Endothelial cell of umbilical vein (primary cell): ENCODE results near the gene PROCR. TPM values are rescaled to one million over a fixed set of nuclear protein-coding genes. Genes with fewer than 3 reads are reported as not detected.
A peak's percentile ranks its signal among the peaks of the same experiment; 100 is the strongest.

Source experiments
- BruUV-seq: library from RNA; stranded (reverse); fragments of 400-500 nt; replicated peaks from 2 replicates; lab custom pipeline; 2021; lab: Mats Ljungman, UMichigan
- CTCF ChIA-PET: fragments of 300-600, 350-600 bp; sonication (Branson Sonifier 250); formaldehyde crosslinking; loops from one replicate; lab custom pipeline; 2021; ENCODE audit warnings: antibody characterized with exemption, inconsistent platforms; lab: Charles Lee
- POLR2A ChIA-PET: fragments of 300-600, 350-600 bp; sonication (Branson Sonifier 250); formaldehyde crosslinking; loops from one replicate; lab custom pipeline; 2021; ENCODE audit warnings: antibody characterized with exemption, inconsistent platforms; lab: Charles Lee
- DNase-seq: peaks from one replicate; pipeline ENCODE4 v3.0.0-alpha.2; 2011; ENCODE audit warnings: low read depth, low spot score
- FAIRE-seq: peaks from 2 replicates; lab custom pipeline; 2011; peaks lifted over from hg19 to GRCh38; lab: Jason Lieb, UNC
- H2AFZ ChIP-seq: 2 replicates; pipeline ENCODE4 v1.6.0; 2012; ENCODE audit warnings: low read depth, low read length, control low read depth, inconsistent platforms
- H3K27ac ChIP-seq: 2 replicates; pipeline ENCODE4 v1.5.1; 2011; ENCODE audit warnings: low read depth, mild to moderate bottlenecking, control low read depth, low read length, moderate library complexity; ENCODE audit not compliant: insufficient read depth
- H3K27me3 ChIP-seq, 2 experiments: 2 replicates each; pipeline versions ENCODE4 v1.6.0 to v1.6.1; 2011; ENCODE audit warnings: low read length in 2 of 2, mixed read lengths in 1 of 2; ENCODE audit not compliant: control insufficient read depth in 2 of 2, insufficient read depth in 2 of 2
- H3K36me3 ChIP-seq, 2 experiments: 2 replicates in 1 of 2; 3 replicates in 1 of 2; pipeline ENCODE4 v1.5.1; 2011; ENCODE audit warnings: low read length in 2 of 2, mild to moderate bottlenecking in 1 of 2, moderate library complexity in 1 of 2; ENCODE audit not compliant: control insufficient read depth in 2 of 2, insufficient read depth in 2 of 2; ENCODE audit errors: extremely low read depth in 1 of 2
- H3K4me1 ChIP-seq: 3 replicates; pipeline ENCODE4 v1.5.1; 2011; ENCODE audit warnings: mild to moderate bottlenecking, low read length; ENCODE audit not compliant: control insufficient read depth, insufficient read depth; ENCODE audit errors: extremely low read depth
- H3K4me2 ChIP-seq: 2 replicates; pipeline ENCODE4 v1.6.1; 2011; ENCODE audit warnings: low read length, control low read depth, mixed read lengths; ENCODE audit not compliant: insufficient read depth
- H3K4me3 ChIP-seq, 3 experiments: fragments of 200-600 bp in 1 of 3; sonication (generic), shearing (Covaris generic) in 1 of 3; replicated peaks in 1 of 3; 2 replicates each; pipeline ENCODE4 v1.5.1; 2011 to 2016; ENCODE audit warnings: control low read depth in 3 of 3, low read length in 3 of 3, mild to moderate bottlenecking in 2 of 3, inconsistent platforms in 1 of 3, low read depth in 1 of 3, moderate library complexity in 1 of 3; ENCODE audit not compliant: insufficient read depth in 1 of 3
- H3K79me2 ChIP-seq: 2 replicates; pipeline ENCODE4 v1.6.0; 2012; ENCODE audit warnings: low read length, inconsistent platforms; ENCODE audit not compliant: control insufficient read depth, insufficient read depth
- H3K9ac ChIP-seq: replicated peaks from 2 replicates; pipeline ENCODE3; 2011; ENCODE audit warnings: low read length, control low read depth; ENCODE audit not compliant: insufficient read depth; ENCODE audit errors: extremely low read depth
- H3K9me1 ChIP-seq: replicated peaks from 3 replicates; pipeline ENCODE4 v1.6.0; 2011; ENCODE audit warnings: mild to moderate bottlenecking, low read length; ENCODE audit not compliant: control insufficient read depth, insufficient read depth; ENCODE audit errors: extremely low read depth
- H3K9me3 ChIP-seq: replicated peaks from 2 replicates; pipeline ENCODE4 v1.5.1; 2012; ENCODE audit warnings: low read length, inconsistent platforms; ENCODE audit not compliant: control insufficient read depth, insufficient read depth
- H4K20me1 ChIP-seq: replicated peaks from 2 replicates; pipeline ENCODE3; 2011; ENCODE audit warnings: mild to moderate bottlenecking, low read length; ENCODE audit not compliant: control insufficient read depth, insufficient read depth; ENCODE audit errors: extremely low read depth
- EZH2 ChIP-seq: IDR thresholded peaks from 2 replicates; pipeline ENCODE4 v1.6.1; 2012; ENCODE audit warnings: borderline replicate concordance, low read depth, mild to moderate bottlenecking, moderate library complexity, low read length, inconsistent platforms; ENCODE audit not compliant: severe bottlenecking
- FOS ChIP-seq: IDR thresholded peaks from 2 replicates; pipeline ENCODE4 v1.6.1; 2011; ENCODE audit warnings: mild to moderate bottlenecking, low read length, moderate library complexity, borderline replicate concordance; ENCODE audit not compliant: insufficient read depth
- GATA2 ChIP-seq: IDR thresholded peaks from 2 replicates; pipeline ENCODE4 v1.7.0; 2011; ENCODE audit warnings: low read depth, mild to moderate bottlenecking, moderate library complexity, mixed read lengths, low read length; ENCODE audit not compliant: insufficient read length, insufficient read depth
- POLR2A ChIP-seq: IDR thresholded peaks from 2 replicates; pipeline ENCODE4 v1.6.1; 2012; ENCODE audit warnings: low read depth, mild to moderate bottlenecking, control low read depth, low read length
- POLR2AphosphoS5 ChIP-seq: IDR thresholded peaks from 2 replicates; pipeline ENCODE4 v1.6.1; 2012; ENCODE audit warnings: low read depth, mild to moderate bottlenecking, control low read depth, low read length, moderate library complexity; ENCODE audit not compliant: insufficient read depth
- dilution Hi-C: fragments of 300-500 bp; cut with MboI; formaldehyde crosslinking; loops from one replicate; pipeline ENCODE4 v1.15.0; 2019; ENCODE audit warnings: low sequenced_read_pairs; ENCODE audit not compliant: extremely low pct_ligation_motif_present
- intact Hi-C: fragments of 100-400 bp; cut with micrococcal nuclease; formaldehyde crosslinking; loops from one replicate; pipeline ENCODE4 v1.10.0; 2022
- polyA plus RNA-seq, 4 experiments: library from polyadenylated mRNA; depleted of rRNA in 3 of 4; stranded (reverse) in 3 of 4; unstranded in 1 of 4; fragments of >200 nt; gene quantifications; 2 replicates each; pipeline versions ENCODE4 v1.2.1 to v1.2.3, GENCODE V29; 2011 to 2012; ENCODE audit warnings: missing spikeins in 1 of 4
- total RNA-seq: library from RNA; stranded (reverse); gene quantifications from 2 replicates; pipeline ENCODE4 v1.2.3, GENCODE V29; 2021
- TF ChIP-seq, protein P1 (sequence below), 2 donors: IDR thresholded peaks; 1 replicate in 1 of 2; 2 replicates in 1 of 2; pipeline ENCODE4 v1.5.1; 2011; ENCODE audit warnings: low read length in 2 of 2, mild to moderate bottlenecking in 2 of 2, moderate library complexity in 2 of 2, control low read depth in 1 of 2, inconsistent platforms in 1 of 2, low read depth in 1 of 2; ENCODE audit not compliant: insufficient read depth in 1 of 2; ENCODE audit errors: extremely low read depth in 1 of 2
- TF ChIP-seq, protein P2 (sequence below): IDR thresholded peaks from 2 replicates; pipeline ENCODE4 v1.6.1; 2011; ENCODE audit not compliant: insufficient read depth, insufficient read length

PROCR gene
- total and polyA plus RNA-seq, 2 donors (not counting 3 experiments of a cell fraction or from before 2014, with no cell fraction given), result 251 to 376 TPM

DNA sequence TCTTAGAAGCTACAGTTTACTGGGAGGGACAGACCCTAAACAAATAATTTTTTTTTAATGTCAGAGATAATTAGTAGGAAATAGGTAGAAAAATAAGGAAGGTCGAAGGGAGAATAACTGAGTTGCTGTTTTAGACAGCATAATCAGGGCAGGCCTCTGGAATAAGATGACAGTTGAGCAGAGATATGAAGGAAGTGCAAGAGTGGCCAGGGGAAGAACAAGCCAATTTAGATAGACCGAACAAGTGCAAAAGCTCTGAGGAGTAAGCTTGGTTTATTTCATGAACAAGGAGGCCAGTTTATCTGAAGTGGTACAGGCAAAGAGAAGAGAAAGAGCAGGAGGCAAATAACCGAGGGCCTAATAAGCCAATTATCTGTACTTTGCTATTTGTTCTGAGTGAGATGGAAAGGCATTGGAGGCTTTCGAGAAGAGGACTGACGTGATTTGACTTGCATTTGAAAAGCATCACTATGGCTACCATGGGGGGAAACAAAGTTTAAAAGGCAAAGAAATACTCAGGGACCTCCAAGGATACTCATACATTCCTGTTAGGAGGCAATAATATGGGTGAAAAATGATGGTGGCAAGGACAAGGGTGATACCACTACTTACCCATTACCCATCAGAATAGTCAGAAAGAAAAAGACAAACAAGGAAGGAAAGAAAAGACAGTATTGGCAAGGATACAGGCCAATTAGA, 19.7 kb downstream of the PROCR start:
- POLR2A ChIA-PET, result no interaction called here
- Histone ChIP-seq H3K9ac (no peak overlapping the region), H3K36me3 (no peaks in the 10 kb centered on the region), H3K27me3 (no peaks in the 10 kb centered on the region), H3K4me2 (no peak overlapping the region), H3K4me1 (peaks cover 9% of the 10 kb centered on the region), H3K4me3 (no peak overlapping the region), H3K79me2 (no peaks in the 10 kb centered on the region), H3K27ac (no peak overlapping the region), H3K9me3 (no peaks in the 10 kb centered on the region), H2AFZ (no peak overlapping the region), H3K9me1 (no peaks in the 10 kb centered on the region), H4K20me1 (no peaks in the 10 kb centered on the region)
- dilution Hi-C loops, result no loop called here
- DNase-seq (no peak), FAIRE-seq (no peak)
- intact Hi-C loops, result no loop called here
- TF ChIP-seq GATA2, result no peak
- TF ChIP-seq, protein P1, sequence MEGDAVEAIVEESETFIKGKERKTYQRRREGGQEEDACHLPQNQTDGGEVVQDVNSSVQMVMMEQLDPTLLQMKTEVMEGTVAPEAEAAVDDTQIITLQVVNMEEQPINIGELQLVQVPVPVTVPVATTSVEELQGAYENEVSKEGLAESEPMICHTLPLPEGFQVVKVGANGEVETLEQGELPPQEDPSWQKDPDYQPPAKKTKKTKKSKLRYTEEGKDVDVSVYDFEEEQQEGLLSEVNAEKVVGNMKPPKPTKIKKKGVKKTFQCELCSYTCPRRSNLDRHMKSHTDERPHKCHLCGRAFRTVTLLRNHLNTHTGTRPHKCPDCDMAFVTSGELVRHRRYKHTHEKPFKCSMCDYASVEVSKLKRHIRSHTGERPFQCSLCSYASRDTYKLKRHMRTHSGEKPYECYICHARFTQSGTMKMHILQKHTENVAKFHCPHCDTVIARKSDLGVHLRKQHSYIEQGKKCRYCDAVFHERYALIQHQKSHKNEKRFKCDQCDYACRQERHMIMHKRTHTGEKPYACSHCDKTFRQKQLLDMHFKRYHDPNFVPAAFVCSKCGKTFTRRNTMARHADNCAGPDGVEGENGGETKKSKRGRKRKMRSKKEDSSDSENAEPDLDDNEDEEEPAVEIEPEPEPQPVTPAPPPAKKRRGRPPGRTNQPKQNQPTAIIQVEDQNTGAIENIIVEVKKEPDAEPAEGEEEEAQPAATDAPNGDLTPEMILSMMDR (IDR thresholded peaks at IDR 0.05; ENCODE audit: extremely low read depth in 1 of 2, insufficient read depth in 1 of 2, low read depth in 1 of 2, low read length in 2 of 2), result no peak
- CTCF ChIA-PET, result interaction anchor here (4.0 kb wide), 1 partner anchor 46 kb away, joined by 10 read pairs; no protein-coding TSS in a partner anchor
- no TSS peak for BruUV-seq

DNA sequence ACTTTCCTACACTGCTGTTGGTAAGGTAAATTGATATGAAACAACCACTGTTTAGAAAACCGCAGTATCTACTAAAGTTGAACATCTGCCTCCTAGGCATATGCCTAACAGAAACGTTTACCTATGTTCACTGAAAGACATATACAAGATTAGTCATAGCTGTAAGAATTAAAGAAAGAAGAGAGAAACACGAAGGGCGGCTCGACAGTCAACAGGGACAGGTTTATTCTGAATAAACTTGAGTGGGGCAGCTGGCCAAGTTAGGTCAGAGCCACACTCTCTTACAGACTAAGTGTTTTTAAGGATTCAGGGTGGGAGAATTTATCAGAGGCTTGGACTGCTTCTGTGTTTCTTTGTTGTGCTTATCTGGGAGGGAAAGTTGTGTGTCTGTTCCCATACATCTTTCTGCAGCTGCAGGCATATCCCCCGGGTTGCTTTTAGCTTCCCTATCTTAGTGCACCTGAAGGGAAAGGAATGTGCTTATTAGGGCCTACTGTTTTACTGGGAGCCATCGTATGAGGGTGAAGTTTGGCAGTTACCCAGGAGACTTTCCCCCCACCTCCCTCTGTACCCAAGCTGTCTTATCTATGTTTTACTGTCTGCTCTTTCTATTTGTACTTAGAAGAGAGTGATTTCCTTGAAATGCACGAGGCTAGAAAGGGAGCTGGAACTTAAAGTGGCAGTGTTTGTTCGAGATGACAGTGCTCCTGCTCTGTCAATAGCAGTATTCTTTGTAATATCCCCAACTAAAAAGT, 20.4 kb downstream of the PROCR start:
- Histone ChIP-seq H3K4me2 (no peak overlapping the region), H3K9me3 (no peaks in the 10 kb centered on the region), H3K27ac (no peak overlapping the region), H3K36me3 (no peaks in the 10 kb centered on the region), H3K79me2 (no peaks in the 10 kb centered on the region), H3K4me3 (no peak overlapping the region), H3K27me3 (no peaks in the 10 kb centered on the region), H3K9ac (no peak overlapping the region), H3K4me1 (peaks cover 9% of the 10 kb centered on the region), H2AFZ (no peak overlapping the region), H3K9me1 (no peaks in the 10 kb centered on the region), H4K20me1 (no peaks in the 10 kb centered on the region)
- dilution Hi-C loops (no loop called here), intact Hi-C loops (no loop called here)
- DNase-seq (peak; percentile 58), FAIRE-seq (no peak)
- BruUV-seq, result no TSS peak
- ChIA-PET CTCF (interaction anchor here (0.7 to 4.0 kb wide), 3 partner anchors 47 to 1943 kb away, joined by 4 to 10 read pairs (median 4); no protein-coding TSS in a partner anchor), POLR2A (no interaction called here)
- TF ChIP-seq EZH2 (no peak), POLR2A (peak; percentile 35), FOS (no peak), POLR2AphosphoS5 (no peak)
- TF ChIP-seq, protein P2, sequence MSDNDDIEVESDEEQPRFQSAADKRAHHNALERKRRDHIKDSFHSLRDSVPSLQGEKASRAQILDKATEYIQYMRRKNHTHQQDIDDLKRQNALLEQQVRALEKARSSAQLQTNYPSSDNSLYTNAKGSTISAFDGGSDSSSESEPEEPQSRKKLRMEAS, result no peak
